Hematopoietic multipotent progenitor cell (in vitro differentiated cells): Measurements from ENCODE around the gene CXorf51B. TPM values are rescaled to one million over a fixed set of nuclear protein-coding genes. Genes with fewer than 3 reads are reported as not detected.
"Not testable (repeated sequence)": the region's sequence is repeated elsewhere in the genome, so short reads cannot be mapped to it uniquely, and the experiment has no call there.

Source experiments
- DNase-seq, 3 donors: peaks; one replicate each; pipeline ENCODE4 v3.0.0-alpha.2; 2011 to 2015; ENCODE audit warnings: low read depth in 2 of 3, low spot score in 2 of 3
- total RNA-seq: library from RNA; depleted of rRNA; stranded (reverse); fragments of >200 nt; gene quantifications from one replicate; pipeline ENCODE4 v1.2.3, GENCODE V29; 2012

Gene CXorf51B
- not detected for total RNA-seq

DNA sequence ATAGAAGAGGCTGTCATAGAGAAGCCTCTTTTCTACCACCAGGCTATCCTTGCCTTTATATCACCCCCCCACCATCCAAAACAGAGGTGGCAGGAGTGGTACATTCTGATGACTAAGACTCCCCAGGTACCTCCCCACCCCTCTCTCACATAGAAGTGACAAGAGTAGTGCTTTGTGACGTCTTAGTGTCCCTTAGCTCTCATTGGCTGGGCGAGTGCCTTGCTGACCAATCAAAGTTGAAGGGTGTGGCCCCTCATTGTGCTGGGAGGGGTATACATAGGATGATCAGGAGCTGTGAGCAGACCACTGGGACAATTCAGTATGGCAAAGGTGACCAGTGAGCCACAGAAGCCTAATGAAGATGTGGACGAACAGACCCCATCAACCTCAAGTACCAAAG is at the start of gene CXorf51B:
CXorf51B (plus strand) TSS at position 301 of the 400 bp plus-strand sequence; CDS start at position 322, 21 bp downstream.
- not testable (repeated sequence) for DNase-seq

DNA sequence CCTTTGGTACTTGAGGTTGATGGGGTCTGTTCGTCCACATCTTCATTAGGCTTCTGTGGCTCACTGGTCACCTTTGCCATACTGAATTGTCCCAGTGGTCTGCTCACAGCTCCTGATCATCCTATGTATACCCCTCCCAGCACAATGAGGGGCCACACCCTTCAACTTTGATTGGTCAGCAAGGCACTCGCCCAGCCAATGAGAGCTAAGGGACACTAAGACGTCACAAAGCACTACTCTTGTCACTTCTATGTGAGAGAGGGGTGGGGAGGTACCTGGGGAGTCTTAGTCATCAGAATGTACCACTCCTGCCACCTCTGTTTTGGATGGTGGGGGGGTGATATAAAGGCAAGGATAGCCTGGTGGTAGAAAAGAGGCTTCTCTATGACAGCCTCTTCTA is 5.1 kb downstream of the CXorf51B start, which contains the start of gene CXorf51A:
CXorf51A (minus strand) TSS at position 101 of the 400 bp plus-strand sequence; CDS start at position 80, 21 bp downstream.
- DNase-seq: not testable (repeated sequence)

DNA sequence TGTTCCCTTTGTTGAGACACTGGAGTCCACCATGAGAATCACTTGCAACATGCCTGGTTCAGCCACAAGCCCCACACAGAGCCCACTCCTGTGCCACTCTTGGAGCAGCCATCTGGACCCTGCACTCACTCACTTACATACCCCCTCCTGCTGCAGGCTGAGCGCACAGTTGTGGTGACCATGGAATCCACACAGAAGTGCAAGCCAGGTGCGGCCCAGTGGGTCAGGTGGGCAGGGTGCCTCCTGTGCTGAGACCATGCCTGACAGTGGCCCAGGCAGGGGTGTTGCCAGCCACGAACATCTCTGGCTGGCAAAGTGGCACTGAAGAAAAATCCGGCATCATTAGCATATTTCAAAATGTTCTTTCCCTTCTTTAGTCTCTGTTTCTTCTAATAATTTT is 22.4 kb downstream of the CXorf51B start:
- no peak for DNase-seq

DNA sequence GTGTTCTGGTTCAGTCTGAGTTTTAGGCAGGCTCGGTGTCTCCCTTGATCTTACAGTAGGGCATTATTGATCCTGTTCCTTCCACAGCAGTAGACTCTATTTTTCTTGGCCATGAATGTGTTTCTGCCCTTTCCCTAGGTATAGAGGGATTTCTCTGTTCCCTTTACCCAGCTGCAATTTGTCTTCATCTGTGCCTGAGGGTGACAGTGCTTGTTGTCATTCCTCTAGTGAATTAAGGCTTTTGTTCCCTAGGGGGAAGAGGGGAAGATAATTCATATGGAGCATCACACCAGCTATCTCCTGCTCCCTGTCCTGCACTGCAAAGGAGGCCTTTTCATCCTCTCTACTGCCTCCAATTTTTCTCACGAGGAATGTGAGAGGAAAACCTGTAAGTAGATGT is 44.7 kb downstream of the CXorf51B start:
- no peak for DNase-seq

Other genes starting within 250 kb of the CXorf51B start
- not detected for gene CXorf51A, start 5.0 kb downstream of the CXorf51B start, total RNA-seq